ENCODE measurements around the gene TEKTIP1.

DNA sequence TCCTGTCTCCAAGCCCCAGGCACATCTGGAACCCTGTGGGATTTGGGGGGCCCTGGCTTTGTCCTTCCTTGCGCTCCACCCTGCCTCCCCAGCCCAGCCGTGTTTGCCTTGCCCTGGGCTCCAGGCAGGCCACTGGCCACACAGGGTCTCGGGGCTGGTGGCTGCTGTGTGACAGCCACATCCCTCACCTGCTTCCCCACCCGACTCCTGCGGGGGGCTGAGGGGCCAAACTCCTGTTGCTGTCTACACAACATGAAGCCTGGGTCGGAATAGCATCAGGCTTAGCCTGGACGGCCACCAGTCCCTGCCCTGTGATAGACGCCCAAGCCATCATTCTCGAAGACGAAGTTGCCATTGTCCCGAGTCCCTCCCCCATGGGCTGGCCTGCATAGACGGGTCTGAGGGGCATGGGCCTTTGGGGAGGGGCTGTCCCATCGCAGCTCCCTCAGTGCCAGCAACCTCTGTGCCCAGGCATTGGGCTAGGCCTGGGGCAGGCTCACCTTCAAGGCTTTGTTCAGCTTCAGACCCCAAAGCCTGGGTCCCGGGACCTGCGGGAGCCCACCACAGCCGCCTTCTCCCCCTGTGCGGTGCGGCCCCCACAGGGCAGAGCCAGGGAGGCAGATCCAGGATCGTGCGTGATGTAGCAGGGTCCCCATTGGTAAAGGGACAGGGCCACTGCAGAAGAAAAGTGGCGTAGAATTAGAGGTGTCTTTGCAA, 15.5 kb upstream of the TEKTIP1 start:
- TF ChIP-seq POLR2AphosphoS5 (IDR thresholded peaks at IDR 0.05; ENCODE audit: low read depth, low read length) (no peak), REST (IDR thresholded peaks at IDR 0.05; ENCODE audit: insufficient read depth in 1 of 2, low read depth in 2 of 2, low read length in 2 of 2) (no peak), TAF1 (IDR thresholded peaks at IDR 0.05; ENCODE audit: borderline replicate concordance, insufficient read depth, low read length) (no peak), SIN3A (IDR thresholded peaks at IDR 0.05; ENCODE audit: borderline replicate concordance, insufficient read depth, low read length) (no peak)

Data from PFSK-1 (cell line).